Thyroid gland (tissue), 4 donors: ENCODE data around the gene NAT9. TPM values are rescaled to one million over a fixed set of nuclear protein-coding genes. Genes with fewer than 3 reads are reported as not detected.

Source experiments
- DNase-seq, 2 donors: peaks; one replicate each; pipeline ENCODE4 v3.0.0-alpha.2; 2019
- H3K27ac ChIP-seq, 3 donors: fragments of 200-600 bp; sonication (generic); 1 replicate in 2 of 3; 2 replicates in 1 of 3; pipeline ENCODE4 v1.5.1; 2016 to 2019; ENCODE audit warnings: mild to moderate bottlenecking in 1 of 3, moderate library complexity in 1 of 3
- H3K27me3 ChIP-seq: fragments of 200-600 bp; sonication (generic); one replicate; pipeline ENCODE4 v1.5.1; 2019
- H3K36me3 ChIP-seq, 2 donors: fragments of 200-600 bp; sonication (generic); one replicate each; pipeline ENCODE4 v1.5.1; 2016 to 2019
- H3K4me1 ChIP-seq, 2 donors: fragments of 200-600 bp; sonication (generic); one replicate each; pipeline ENCODE4 v1.5.1; 2017 to 2019
- H3K4me3 ChIP-seq, 3 donors: fragments of 200-600 bp; sonication (generic); replicated peaks in 1 of 3; 1 replicate in 2 of 3; 2 replicates in 1 of 3; pipeline ENCODE4 v1.5.1; 2016; ENCODE audit warnings: mild to moderate bottlenecking in 1 of 3
- H3K9me3 ChIP-seq: fragments of 200-600 bp; sonication (generic); one replicate; pipeline ENCODE4 v1.5.1; 2017
- CTCF ChIP-seq, 6 experiments: fragments of 200-600 bp in 3 of 6; fragments of 450-650 bp in 3 of 6; sonication (generic) in 3 of 6; IDR thresholded peaks; one replicate each; pipeline ENCODE4 v1.5.1; 2016 to 2019; ENCODE audit warnings: antibody characterized with exemption in 6 of 6, mild to moderate bottlenecking in 2 of 6, inconsistent platforms in 1 of 6, moderate library complexity in 1 of 6
- POLR2A ChIP-seq, 2 donors: fragments of 450-650 bp; IDR thresholded peaks; one replicate each; pipeline ENCODE4 v1.6.1; 2017; ENCODE audit warnings: antibody characterized with exemption in 2 of 2, mild to moderate bottlenecking in 2 of 2, moderate library complexity in 1 of 2
- WGBS, 2 donors: methylation state at CpG; one replicate each; pipeline ENCODE4 v1.1.5; 2017; 5-methylcytosine and 5-hydroxymethylcytosine counted together
- intact Hi-C: fragments of 100-400 bp; cut with DNase I; formaldehyde crosslinking; loops from one replicate; pipeline ENCODE4 v1.15.1; 2023
- total RNA-seq, 4 donors: library from RNA; depleted of rRNA; stranded (reverse); fragments of >200 nt; gene quantifications; one replicate each; pipeline ENCODE4 v1.2.3, GENCODE V29; 2016

NAT9 gene
- total RNA-seq, 4 donors from 2014 or later, result 33.1 to 46.5 (median 41.4) TPM

GRCh38 chr17:74764751-74765286 lies 11.3 kb downstream of the NAT9 start:
- no peak for TF ChIP-seq POLR2A (IDR thresholded peaks at IDR 0.05)
- TF ChIP-seq CTCF (IDR thresholded peaks at IDR 0.05), result no peak
- Histone ChIP-seq H3K4me1 (peaks cover 32 to 39% of the 10 kb centered on the region in 2 donors), H3K27ac (no peak overlapping the region), H3K9me3 (no peaks in the 10 kb centered on the region), H3K27me3 (no peaks in the 10 kb centered on the region), H3K4me3 (no peak overlapping the region), H3K36me3 (no peaks in the 10 kb centered on the region)
- intact Hi-C loops, result no loop called here
- no peak for DNase-seq
- 81 to 84% methylated on average over 3 to 4 of the region's 4 CpGs for WGBS, 2 donors

- intact Hi-C loops, result no loop called here
- WGBS, 2 donors, result 44 to 66% methylated on average over 7 to 12 of the region's 16 CpGs
- Histone ChIP-seq H3K27me3 (no peaks in the 10 kb centered on the region), H3K27ac (no peak overlapping the region), H3K9me3 (no peaks in the 10 kb centered on the region), H3K4me3 (no peak overlapping the region), H3K36me3 (no peaks in the 10 kb centered on the region), H3K4me1 (peaks cover 43 to 49% of the 10 kb centered on the region in 2 donors)
- TF ChIP-seq CTCF (IDR thresholded peaks at IDR 0.05) (no peak), POLR2A (IDR thresholded peaks at IDR 0.05) (no peak)
- peak; percentile 49 to 53 for DNase-seq
Observed at GRCh38 chr17:74763565-74764387, 12.4 kb downstream of the NAT9 start.

GRCh38 chr17:74761931-74762330 lies 14.2 kb downstream of the NAT9 start:
- no peaks in the 10 kb centered on the region for H3K36me3 ChIP-seq
- H3K4me1 ChIP-seq, result peaks cover 47 to 52% of the 10 kb centered on the region in 2 donors
- H3K27ac ChIP-seq, result no peak overlapping the region
- no peaks in the 10 kb centered on the region for H3K9me3 ChIP-seq
- no peak for DNase-seq
- H3K4me3 ChIP-seq, result no peak overlapping the region
- H3K27me3 ChIP-seq, result no peaks in the 10 kb centered on the region
- intact Hi-C loops, result no loop called here
- no peak for TF ChIP-seq POLR2A (IDR thresholded peaks at IDR 0.05)
- TF ChIP-seq CTCF (IDR thresholded peaks at IDR 0.05), result no peak
- WGBS, 2 donors, result 91 to 93% methylated on average over 3 to 11 of the region's 11 CpGs

- Histone ChIP-seq H3K4me3 (no peak overlapping the region), H3K27me3 (no peaks in the 10 kb centered on the region), H3K9me3 (no peaks in the 10 kb centered on the region), H3K36me3 (no peaks in the 10 kb centered on the region), H3K27ac (peak overlapping the region in 2 of 3 donors; percentile 71 to 72), H3K4me1 (peaks cover 47 to 53% of the 10 kb centered on the region in 2 donors)
- TF ChIP-seq POLR2A (IDR thresholded peaks at IDR 0.05) (no peak), CTCF (IDR thresholded peaks at IDR 0.05) (no peak)
- 54 to 66% methylated on average over 3 to 5 of the region's 5 CpGs for WGBS, 2 donors
- DNase-seq, result no peak
- intact Hi-C loops, result no loop called here
Observed at GRCh38 chr17:74761419-74761818, 14.7 kb downstream of the NAT9 start.
